Type B pancreatic cell (in vitro differentiated cells): ENCODE results near the gene DDB1. TPM values are rescaled to one million over a fixed set of nuclear protein-coding genes. Genes with fewer than 3 reads are reported as not detected.

Experiments used
- DNase-seq: peaks from one replicate; pipeline ENCODE4 v3.0.0; 2021; ENCODE audit warnings: mixed read lengths; ENCODE audit not compliant: unreplicated experiment; ENCODE audit errors: extremely low spot score
- H3K27ac Mint-ChIP-seq: 2 replicates; pipeline ENCODE4 v1.8.0; 2021; ENCODE audit warnings: mild to moderate bottlenecking, mixed read lengths
- H3K27me3 Mint-ChIP-seq: 2 replicates; pipeline ENCODE4 v1.8.0; 2021; ENCODE audit warnings: mixed read lengths
- H3K36me3 Mint-ChIP-seq: 2 replicates; pipeline ENCODE4 v1.8.0; 2021; ENCODE audit warnings: mixed read lengths
- H3K4me1 Mint-ChIP-seq: one replicate; pipeline ENCODE4 v1.8.0; 2021; ENCODE audit warnings: mixed read lengths; ENCODE audit not compliant: unreplicated experiment
- H3K4me3 Mint-ChIP-seq: 2 replicates; pipeline ENCODE4 v1.8.0; 2021; ENCODE audit warnings: mild to moderate bottlenecking, mixed read lengths
- H3K9me3 Mint-ChIP-seq: 2 replicates; pipeline ENCODE4 v1.8.0; 2021; ENCODE audit warnings: mixed read lengths
- total RNA-seq: library from RNA; stranded (reverse); gene quantifications from 2 replicates; pipeline ENCODE4 v1.2.1, GENCODE V29; 2021; ENCODE audit warnings: low replicate concordance
- TF ChIP-seq, protein P1 (sequence below): fragments of 200-600 bp; sonication (generic); conservative IDR thresholded peaks from 2 replicates; pipeline ENCODE4 v1.5.0; 2021; ENCODE audit warnings: antibody characterized with exemption, mild to moderate bottlenecking

Gene DDB1
- total RNA-seq, 1 donor from 2014 or later: 279 TPM

DNA sequence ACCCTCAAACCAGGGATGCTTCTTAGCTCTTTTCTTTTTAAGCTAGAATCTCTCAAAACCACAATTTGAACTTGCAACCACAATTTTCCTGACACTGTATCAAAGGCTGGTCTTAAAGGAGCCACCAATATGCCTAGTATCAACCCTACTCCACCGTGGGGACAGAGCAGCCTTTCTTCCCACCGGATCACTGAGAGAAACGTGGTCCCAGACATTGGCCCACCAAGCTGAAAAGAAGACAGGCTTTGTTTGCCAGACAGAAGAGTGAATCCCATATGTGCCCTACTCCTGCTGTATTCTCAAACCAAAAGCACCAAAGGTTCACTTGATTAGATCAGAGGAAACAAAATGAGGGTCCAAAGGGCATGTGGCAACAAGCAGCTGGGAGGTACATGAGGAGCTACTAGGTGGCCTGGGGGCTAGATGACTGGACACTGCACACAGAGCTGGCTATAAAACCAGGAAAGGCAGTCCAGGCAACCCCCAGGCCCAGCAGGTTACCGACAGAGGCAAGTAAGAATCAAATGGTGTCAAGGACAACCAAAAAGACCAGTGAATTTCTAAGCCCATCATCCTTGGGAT, 34.2 kb downstream of the DDB1 start:
- TF ChIP-seq, protein P1, sequence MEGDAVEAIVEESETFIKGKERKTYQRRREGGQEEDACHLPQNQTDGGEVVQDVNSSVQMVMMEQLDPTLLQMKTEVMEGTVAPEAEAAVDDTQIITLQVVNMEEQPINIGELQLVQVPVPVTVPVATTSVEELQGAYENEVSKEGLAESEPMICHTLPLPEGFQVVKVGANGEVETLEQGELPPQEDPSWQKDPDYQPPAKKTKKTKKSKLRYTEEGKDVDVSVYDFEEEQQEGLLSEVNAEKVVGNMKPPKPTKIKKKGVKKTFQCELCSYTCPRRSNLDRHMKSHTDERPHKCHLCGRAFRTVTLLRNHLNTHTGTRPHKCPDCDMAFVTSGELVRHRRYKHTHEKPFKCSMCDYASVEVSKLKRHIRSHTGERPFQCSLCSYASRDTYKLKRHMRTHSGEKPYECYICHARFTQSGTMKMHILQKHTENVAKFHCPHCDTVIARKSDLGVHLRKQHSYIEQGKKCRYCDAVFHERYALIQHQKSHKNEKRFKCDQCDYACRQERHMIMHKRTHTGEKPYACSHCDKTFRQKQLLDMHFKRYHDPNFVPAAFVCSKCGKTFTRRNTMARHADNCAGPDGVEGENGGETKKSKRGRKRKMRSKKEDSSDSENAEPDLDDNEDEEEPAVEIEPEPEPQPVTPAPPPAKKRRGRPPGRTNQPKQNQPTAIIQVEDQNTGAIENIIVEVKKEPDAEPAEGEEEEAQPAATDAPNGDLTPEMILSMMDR: no peak
- peaks cover 20% of the 10 kb centered on the region for H3K4me1 Mint-ChIP-seq
- no peaks in the 10 kb centered on the region for H3K9me3 Mint-ChIP-seq
- H3K36me3 Mint-ChIP-seq: peaks cover 37% of the 10 kb centered on the region
- H3K4me3 Mint-ChIP-seq: peak overlapping the region; percentile 44
- H3K27me3 Mint-ChIP-seq: peaks cover 6% of the 10 kb centered on the region
- no peak for DNase-seq
- H3K27ac Mint-ChIP-seq: peak overlapping the region; percentile 72

DNA sequence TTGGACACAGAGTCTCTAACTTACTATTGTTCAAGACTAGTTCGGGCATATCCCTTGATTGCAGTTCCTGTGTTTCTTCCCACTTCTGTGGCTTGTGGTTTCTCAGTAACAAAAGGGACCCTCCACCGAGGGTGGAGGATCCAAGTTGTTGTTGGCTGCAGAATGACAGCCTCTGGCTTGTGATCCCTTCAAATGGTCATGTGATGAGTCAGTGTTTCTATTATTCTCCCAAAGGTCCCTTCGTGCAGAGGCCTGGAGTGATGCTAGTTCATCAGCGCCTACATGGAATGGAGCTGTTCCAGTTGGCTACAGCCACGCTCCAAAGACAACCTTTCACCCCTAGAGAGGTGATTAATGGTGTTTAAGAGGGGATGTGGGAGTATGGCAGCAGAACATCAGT, 35.2 kb downstream of the DDB1 start:
- Mint-ChIP-seq H3K27me3 (peaks cover 12% of the 10 kb centered on the region), H3K9me3 (no peaks in the 10 kb centered on the region), H3K36me3 (peaks cover 36% of the 10 kb centered on the region), H3K4me3 (peak overlapping the region; percentile 40), H3K4me1 (peaks cover 24% of the 10 kb centered on the region), H3K27ac (peak overlapping the region; percentile 10)
- DNase-seq: no peak
- TF ChIP-seq, protein P1: no peak

DNA sequence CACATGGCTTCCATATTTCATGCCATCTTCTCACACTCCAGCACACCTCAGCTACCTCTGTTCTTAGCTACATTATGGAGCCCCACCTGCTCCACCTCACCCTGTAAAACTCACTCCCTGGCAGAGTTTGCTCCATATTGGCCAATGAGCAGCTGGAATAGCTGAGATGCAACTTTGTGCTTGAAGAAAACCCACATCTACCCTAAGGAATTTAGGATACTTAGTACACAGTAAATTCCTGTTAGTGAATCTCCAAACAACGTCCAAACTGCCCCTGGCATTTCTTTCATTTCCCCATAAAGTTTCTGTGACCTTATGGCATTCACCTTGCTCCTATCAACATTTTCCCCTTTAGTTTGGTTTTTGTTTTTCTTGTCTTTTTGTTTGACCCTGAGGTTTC, 35.6 kb downstream of the DDB1 start:
- no peak for DNase-seq
- H3K9me3 Mint-ChIP-seq: no peaks in the 10 kb centered on the region
- H3K4me1 Mint-ChIP-seq: peaks cover 24% of the 10 kb centered on the region
- H3K27ac Mint-ChIP-seq: peak overlapping the region; percentile 10
- H3K27me3 Mint-ChIP-seq: peaks cover 15% of the 10 kb centered on the region
- H3K4me3 Mint-ChIP-seq: peak overlapping the region; percentile 40
- TF ChIP-seq, protein P1: no peak
- H3K36me3 Mint-ChIP-seq: peaks cover 34% of the 10 kb centered on the region

DNA sequence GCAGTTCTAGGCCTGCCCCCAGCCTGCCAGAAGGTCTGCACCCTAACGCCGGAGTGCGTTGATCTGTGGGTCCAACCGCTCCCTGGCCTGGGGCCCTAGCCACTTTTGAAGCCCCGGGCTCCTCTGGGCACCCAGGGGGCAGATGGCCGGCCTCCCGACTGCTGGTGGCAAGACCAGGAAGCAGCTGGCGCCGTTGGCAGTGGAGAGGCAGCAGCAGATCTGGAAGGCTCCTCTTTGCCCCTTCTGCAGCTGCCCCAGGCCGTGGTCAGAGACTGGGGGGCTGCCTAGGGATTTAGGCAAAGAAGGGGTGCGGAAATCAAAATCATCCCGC, 37.3 kb downstream of the DDB1 start:
- H3K27ac Mint-ChIP-seq: no peak overlapping the region
- TF ChIP-seq, protein P1: no peak
- peak overlapping the region; percentile 80 for H3K4me3 Mint-ChIP-seq
- no peaks in the 10 kb centered on the region for H3K9me3 Mint-ChIP-seq
- peaks cover 17% of the 10 kb centered on the region for H3K27me3 Mint-ChIP-seq
- no peak for DNase-seq
- H3K36me3 Mint-ChIP-seq: peaks cover 22% of the 10 kb centered on the region
- peaks cover 24% of the 10 kb centered on the region for H3K4me1 Mint-ChIP-seq

DNA sequence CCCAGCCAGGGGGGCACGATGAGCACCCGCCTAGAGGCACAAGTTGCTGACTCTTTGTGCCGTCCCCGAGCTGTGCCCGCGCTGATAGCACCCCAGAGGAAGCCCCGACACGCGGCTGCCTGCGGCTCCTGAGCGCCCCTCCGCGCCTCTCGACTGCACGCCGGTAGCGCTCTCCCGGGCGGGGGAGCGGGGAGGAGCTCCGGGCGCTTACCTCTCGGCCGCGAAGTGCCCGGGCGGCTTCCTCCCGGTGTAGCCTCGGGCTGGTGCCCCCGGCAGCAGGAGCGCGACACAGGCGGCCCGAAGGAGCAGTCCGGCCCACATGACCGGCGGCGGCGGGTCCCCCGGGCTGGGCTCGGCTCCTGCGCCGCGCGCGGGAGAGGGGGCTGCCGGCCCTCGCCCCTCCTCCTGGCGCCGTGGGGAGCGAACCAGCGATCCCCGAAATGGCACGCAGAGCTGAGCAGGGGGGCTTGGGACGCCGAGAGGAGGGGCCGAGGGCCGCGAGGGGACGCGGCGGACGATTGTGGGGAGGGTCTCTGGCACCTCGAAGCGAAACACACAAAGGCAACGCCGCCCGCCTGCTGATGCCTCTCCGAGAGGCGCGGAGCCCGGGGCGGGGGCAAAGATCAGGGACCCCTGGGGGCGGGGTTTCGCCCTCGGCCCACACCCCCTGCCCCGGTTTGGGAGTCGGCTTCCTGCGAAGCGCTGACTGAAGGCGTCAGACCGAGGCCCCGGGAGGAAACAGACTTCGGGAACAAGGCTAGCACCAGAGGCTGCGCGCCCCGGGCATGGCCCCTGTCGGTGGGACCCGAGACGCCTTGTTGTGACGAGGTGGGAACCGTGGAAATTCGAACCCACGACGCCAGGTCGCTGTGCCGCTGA, 37.9 kb downstream of the DDB1 start, which contains the start of gene VWCE:
TSS of gene VWCE (minus strand) at position 600 of the 879 bp plus-strand sequence. CDS start at position 321, 279 bp downstream.
- TF ChIP-seq, protein P1: peak; percentile 39
- Mint-ChIP-seq H3K4me1 (peaks cover 24% of the 10 kb centered on the region), H3K4me3 (peak within 1 kb of the TSS; percentile 90), H3K36me3 (peaks cover 18% of the 10 kb centered on the region), H3K27ac (peak within 1 kb of the TSS; percentile 74), H3K9me3 (no peaks in the 10 kb centered on the region), H3K27me3 (peaks cover 17% of the 10 kb centered on the region)
- DNase-seq: peak; percentile 78
